Measurements from ENCODE around the gene TMEM233. TPM values are rescaled to one million over a fixed set of nuclear protein-coding genes. Genes with fewer than 3 reads are reported as not detected.

The TMEM233 gene
- total RNA-seq, 2 experiments from 2014 or later: not detected

DNA sequence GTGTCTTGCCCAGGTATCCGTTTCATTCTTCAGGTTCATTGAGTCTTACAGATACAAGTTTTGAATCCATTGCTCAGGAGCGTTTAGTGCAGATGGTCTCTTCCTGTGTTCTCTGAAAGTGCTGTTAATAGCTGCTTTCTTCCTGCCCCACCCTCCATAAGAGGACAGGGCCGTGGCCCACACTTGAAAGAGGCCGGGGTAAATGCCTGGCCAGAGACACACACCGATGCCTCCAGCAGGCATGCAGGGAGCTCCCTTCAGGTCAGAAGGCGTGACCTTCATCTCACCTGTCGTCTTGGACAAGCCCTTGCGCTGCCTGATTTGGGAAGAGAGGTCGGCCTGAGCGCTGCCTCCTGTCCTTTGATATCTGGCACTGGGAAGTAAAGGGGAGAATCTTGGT, 85.9 kb downstream of the TMEM233 start:
- peaks cover 19% of the 10 kb centered on the region for H3K4me1 ChIP-seq (ENCODE audit: insufficient read depth, low read length, poor library complexity, severe bottlenecking)
- intact Hi-C loops (cut with micrococcal nuclease; ENCODE audit: unreplicated experiment): no loop called here
- no peak for DNase-seq (ENCODE audit: low spot score)
- H2AFZ ChIP-seq (ENCODE audit: low read length): no peak overlapping the region
- H3K9me2 ChIP-seq (ENCODE audit: insufficient read depth, low read length): no peaks in the 10 kb centered on the region
- no peaks in the 10 kb centered on the region for H4K20me1 ChIP-seq (ENCODE audit: insufficient read depth, low read length)
- H3K9me3 ChIP-seq (ENCODE audit: low read length): no peaks in the 10 kb centered on the region
- no peaks in the 10 kb centered on the region for H3K79me2 ChIP-seq (ENCODE audit: insufficient read depth, low read depth, low read length)
- TF ChIP-seq, protein P1, sequence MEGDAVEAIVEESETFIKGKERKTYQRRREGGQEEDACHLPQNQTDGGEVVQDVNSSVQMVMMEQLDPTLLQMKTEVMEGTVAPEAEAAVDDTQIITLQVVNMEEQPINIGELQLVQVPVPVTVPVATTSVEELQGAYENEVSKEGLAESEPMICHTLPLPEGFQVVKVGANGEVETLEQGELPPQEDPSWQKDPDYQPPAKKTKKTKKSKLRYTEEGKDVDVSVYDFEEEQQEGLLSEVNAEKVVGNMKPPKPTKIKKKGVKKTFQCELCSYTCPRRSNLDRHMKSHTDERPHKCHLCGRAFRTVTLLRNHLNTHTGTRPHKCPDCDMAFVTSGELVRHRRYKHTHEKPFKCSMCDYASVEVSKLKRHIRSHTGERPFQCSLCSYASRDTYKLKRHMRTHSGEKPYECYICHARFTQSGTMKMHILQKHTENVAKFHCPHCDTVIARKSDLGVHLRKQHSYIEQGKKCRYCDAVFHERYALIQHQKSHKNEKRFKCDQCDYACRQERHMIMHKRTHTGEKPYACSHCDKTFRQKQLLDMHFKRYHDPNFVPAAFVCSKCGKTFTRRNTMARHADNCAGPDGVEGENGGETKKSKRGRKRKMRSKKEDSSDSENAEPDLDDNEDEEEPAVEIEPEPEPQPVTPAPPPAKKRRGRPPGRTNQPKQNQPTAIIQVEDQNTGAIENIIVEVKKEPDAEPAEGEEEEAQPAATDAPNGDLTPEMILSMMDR (conservative IDR thresholded peaks at IDR 0.05; ENCODE audit: low read length): no peak
- TF ChIP-seq EZH2phosphoT487 (IDR thresholded peaks at IDR 0.05; ENCODE audit: borderline replicate concordance, low read depth, low read length): no peak
- no peak overlapping the region for H3K4me2 ChIP-seq (ENCODE audit: low read length)
- H3K27ac ChIP-seq (ENCODE audit: low read depth, low read length, poor library complexity, severe bottlenecking): no peak overlapping the region
- ChIA-PET POLR2A (interaction anchor here (0.6 kb wide), 1 partner anchor 204 kb away, joined by 6 read pairs; no protein-coding TSS in a partner anchor), CTCF (ENCODE audit: unreplicated experiment) (no interaction called here)
- no peak overlapping the region for H3K4me3 ChIP-seq (ENCODE audit: low read depth, low read length, poor library complexity, severe bottlenecking)
- no TSS peak for BruUV-seq (replicated peaks)
- peaks cover 98% of the 10 kb centered on the region for H3K36me3 ChIP-seq (ENCODE audit: insufficient read depth, low read length)

DNA sequence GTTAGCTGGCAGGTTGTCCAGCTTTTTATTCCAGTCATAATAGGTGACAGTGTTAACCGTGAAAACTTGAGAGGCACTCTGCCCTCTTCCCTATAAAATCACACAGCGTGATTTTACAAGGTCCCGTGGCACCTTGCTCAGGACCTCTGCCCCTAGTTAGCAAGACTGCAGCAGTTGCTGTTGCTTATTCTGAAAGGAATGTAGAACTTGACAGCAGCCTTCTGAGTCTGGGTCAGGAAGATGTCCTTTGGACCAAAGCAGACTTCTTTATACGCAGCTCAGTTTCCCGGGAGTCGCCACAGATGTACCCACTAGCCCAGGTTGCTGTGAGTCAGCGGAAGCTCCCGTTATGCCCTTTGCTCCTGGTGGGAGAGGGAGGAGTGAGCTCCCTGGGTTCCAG, 87.5 kb downstream of the TMEM233 start:
- no peaks in the 10 kb centered on the region for H3K9me2 ChIP-seq (ENCODE audit: insufficient read depth, low read length)
- DNase-seq (ENCODE audit: low spot score): no peak
- H3K9me3 ChIP-seq (ENCODE audit: low read length): no peaks in the 10 kb centered on the region
- no peak overlapping the region for H2AFZ ChIP-seq (ENCODE audit: low read length)
- intact Hi-C loops (cut with micrococcal nuclease; ENCODE audit: unreplicated experiment): no loop called here
- no peak for TF ChIP-seq EZH2phosphoT487 (IDR thresholded peaks at IDR 0.05; ENCODE audit: borderline replicate concordance, low read depth, low read length)
- TF ChIP-seq, protein P1 (conservative IDR thresholded peaks at IDR 0.05; ENCODE audit: low read length): no peak
- H3K36me3 ChIP-seq (ENCODE audit: insufficient read depth, low read length): peaks cover 88% of the 10 kb centered on the region
- ChIA-PET POLR2A (interaction anchor here (0.5 to 2.0 kb wide), 2 partner anchors 12 to 342 kb away, joined by 4 to 6 read pairs; no protein-coding TSS in a partner anchor), CTCF (ENCODE audit: unreplicated experiment) (no interaction called here)
- H3K27ac ChIP-seq (ENCODE audit: low read depth, low read length, poor library complexity, severe bottlenecking): no peak overlapping the region
- no peak overlapping the region for H3K4me3 ChIP-seq (ENCODE audit: low read depth, low read length, poor library complexity, severe bottlenecking)
- no TSS peak for BruUV-seq (replicated peaks)
- no peak overlapping the region for H3K4me2 ChIP-seq (ENCODE audit: low read length)
- peaks cover 19% of the 10 kb centered on the region for H3K4me1 ChIP-seq (ENCODE audit: insufficient read depth, low read length, poor library complexity, severe bottlenecking)
- no peaks in the 10 kb centered on the region for H4K20me1 ChIP-seq (ENCODE audit: insufficient read depth, low read length)
- no peaks in the 10 kb centered on the region for H3K79me2 ChIP-seq (ENCODE audit: insufficient read depth, low read depth, low read length)
